Activated CD4-positive, alpha-beta T cell treated with anti-CD3 and anti-CD28 coated beads, Interleukin-2, amount 50 U/mL, for 24 hours (primary cell): ENCODE results near the gene EYA4.

Source experiments
- DNase-seq, 2 donors: peaks; one replicate each; pipeline ENCODE4 v3.0.0-alpha.2; 2020; ENCODE audit warnings: low read depth in 1 of 2, low spot score in 1 of 2

The EYA4 gene

GRCh38 chr6:133242637-133243585 is 1.8 kb downstream of the EYA4 start:
- DNase-seq = no peak

- DNase-seq = no peak
These were observed 2.7 kb downstream of the EYA4 start for GRCh38 chr6:133243723-133244305.

GRCh38 chr6:133244519-133244918 is 3.4 kb downstream of the EYA4 start:
- DNase-seq = no peak

GRCh38 chr6:133245007-133245406 is 3.9 kb downstream of the EYA4 start:
- DNase-seq = no peak

GRCh38 chr6:133245422-133245903 is 4.3 kb downstream of the EYA4 start:
- DNase-seq = no peak

- no peak for DNase-seq
These were observed 6.4 kb downstream of the EYA4 start for GRCh38 chr6:133247581-133247980.

GRCh38 chr6:133248241-133249001 is 7.3 kb downstream of the EYA4 start:
- DNase-seq = no peak

- DNase-seq = no peak
These were observed 10.5 kb downstream of the EYA4 start for GRCh38 chr6:133251688-133252087.

- no peak for DNase-seq
These were observed 13.5 kb downstream of the EYA4 start for GRCh38 chr6:133254552-133255228.

- DNase-seq = no peak
These were observed 16.5 kb downstream of the EYA4 start for GRCh38 chr6:133257545-133258105.

- no peak for DNase-seq
These were observed 18.4 kb downstream of the EYA4 start for GRCh38 chr6:133259561-133259960.

GRCh38 chr6:133262804-133263203 is 21.6 kb downstream of the EYA4 start:
- DNase-seq = no peak

GRCh38 chr6:133265066-133265465 is 23.9 kb downstream of the EYA4 start:
- no peak for DNase-seq

- DNase-seq = no peak
These were observed 25.0 kb downstream of the EYA4 start for GRCh38 chr6:133266186-133266585.

- DNase-seq = no peak
These were observed 27.5 kb downstream of the EYA4 start for GRCh38 chr6:133268621-133269020.

- no peak for DNase-seq
These were observed 33.7 kb downstream of the EYA4 start for GRCh38 chr6:133274813-133275212.

- DNase-seq = no peak
These were observed 34.1 kb downstream of the EYA4 start for GRCh38 chr6:133275213-133275612.

GRCh38 chr6:133277228-133277899 is 36.2 kb downstream of the EYA4 start:
- no peak for DNase-seq

- no peak for DNase-seq
These were observed 36.9 kb downstream of the EYA4 start for GRCh38 chr6:133277900-133278545.

GRCh38 chr6:133286765-133287164 is 45.6 kb downstream of the EYA4 start:
- DNase-seq = no peak
